GM23248 (cell line): ENCODE measurements around the gene CCDC149.

Experiments
- EZH2 ChIP-seq: fragments of 200-600 bp; sonication (generic); IDR thresholded peaks from 2 replicates; pipeline ENCODE4 v1.6.1; 2018; ENCODE audit warnings: antibody characterized with exemption, mild to moderate bottlenecking; ENCODE audit not compliant: insufficient read depth, poor library complexity, severe bottlenecking
- EZH2phosphoT487 ChIP-seq: fragments of 200-600 bp; sonication (generic); IDR thresholded peaks from 2 replicates; pipeline ENCODE4 v1.6.1; 2018; ENCODE audit warnings: antibody characterized with exemption, moderate library complexity, mild to moderate bottlenecking, low read depth; ENCODE audit not compliant: insufficient read depth

GRCh38 chr4:24923550-24923949 is 10.7 kb upstream of the CCDC149 start:
- TF ChIP-seq EZH2 (no peak), EZH2phosphoT487 (no peak)
